Uterus (tissue), 2 donors: ENCODE data around the gene PGGHG.

ENCODE experiments used
- CTCF ChIP-seq, 4 experiments: fragments of 200-600 bp in 2 of 4; fragments of 450-650 bp in 2 of 4; sonication (generic) in 2 of 4; IDR thresholded peaks; one replicate each; pipeline ENCODE4 v1.5.1; 2016 to 2019; ENCODE audit warnings: antibody characterized with exemption in 4 of 4, mild to moderate bottlenecking in 2 of 4, moderate library complexity in 1 of 4
- POLR2A ChIP-seq, 2 donors: fragments of 450-650 bp; IDR thresholded peaks; one replicate each; pipeline ENCODE4 v1.6.1; 2016; ENCODE audit warnings: antibody characterized with exemption in 2 of 2, mild to moderate bottlenecking in 1 of 2, moderate library complexity in 1 of 2

GRCh38 chr11:252666-253065, 36.3 kb upstream of the PGGHG start:
- TF ChIP-seq CTCF (IDR thresholded peaks at IDR 0.05) (no peak), POLR2A (IDR thresholded peaks at IDR 0.05) (no peak)
